DOHH2 (cell line): Measurements from ENCODE around the gene PLCL1.

Experiments used
- EZH2phosphoT487 ChIP-seq: fragments of 200-600 bp; sonication (generic); IDR thresholded peaks from 2 replicates; pipeline ENCODE4 v1.6.1; 2017; ENCODE audit warnings: borderline replicate concordance, mild to moderate bottlenecking, antibody characterized with exemption, low read length, moderate library complexity, mixed read lengths
- TF ChIP-seq, protein P1 (sequence below): fragments of 200-600 bp; sonication (generic); IDR thresholded peaks from one replicate; pipeline ENCODE4 v1.5.1; 2014; ENCODE audit warnings: antibody characterized with exemption, mild to moderate bottlenecking, low read depth, low read length; ENCODE audit not compliant: poor library complexity, severe bottlenecking

DNA sequence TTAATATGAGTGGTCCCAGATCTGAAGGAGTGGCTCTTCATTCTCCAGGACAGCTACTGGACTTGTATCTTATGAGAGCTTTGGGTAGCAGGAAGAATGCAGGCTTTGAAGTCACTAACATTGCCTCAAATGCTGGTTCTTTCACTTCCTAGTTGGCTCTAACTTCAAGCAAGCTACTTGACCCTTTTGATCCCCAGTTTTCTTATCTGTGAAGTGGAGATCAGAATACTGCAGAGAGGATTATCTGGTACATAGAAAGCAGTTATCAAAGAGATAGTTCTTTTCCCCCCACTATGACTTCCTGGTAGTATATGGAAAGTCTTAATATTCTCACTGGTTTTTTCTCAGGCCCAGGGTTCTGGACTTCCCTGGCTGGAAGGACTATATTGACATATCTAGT, 3.4 kb upstream of the PLCL1 start:
- TF ChIP-seq, protein P1, sequence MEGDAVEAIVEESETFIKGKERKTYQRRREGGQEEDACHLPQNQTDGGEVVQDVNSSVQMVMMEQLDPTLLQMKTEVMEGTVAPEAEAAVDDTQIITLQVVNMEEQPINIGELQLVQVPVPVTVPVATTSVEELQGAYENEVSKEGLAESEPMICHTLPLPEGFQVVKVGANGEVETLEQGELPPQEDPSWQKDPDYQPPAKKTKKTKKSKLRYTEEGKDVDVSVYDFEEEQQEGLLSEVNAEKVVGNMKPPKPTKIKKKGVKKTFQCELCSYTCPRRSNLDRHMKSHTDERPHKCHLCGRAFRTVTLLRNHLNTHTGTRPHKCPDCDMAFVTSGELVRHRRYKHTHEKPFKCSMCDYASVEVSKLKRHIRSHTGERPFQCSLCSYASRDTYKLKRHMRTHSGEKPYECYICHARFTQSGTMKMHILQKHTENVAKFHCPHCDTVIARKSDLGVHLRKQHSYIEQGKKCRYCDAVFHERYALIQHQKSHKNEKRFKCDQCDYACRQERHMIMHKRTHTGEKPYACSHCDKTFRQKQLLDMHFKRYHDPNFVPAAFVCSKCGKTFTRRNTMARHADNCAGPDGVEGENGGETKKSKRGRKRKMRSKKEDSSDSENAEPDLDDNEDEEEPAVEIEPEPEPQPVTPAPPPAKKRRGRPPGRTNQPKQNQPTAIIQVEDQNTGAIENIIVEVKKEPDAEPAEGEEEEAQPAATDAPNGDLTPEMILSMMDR: no peak
- TF ChIP-seq EZH2phosphoT487: no peak
